ENCODE data around the gene LCLAT1.

LCLAT1 gene

DNA sequence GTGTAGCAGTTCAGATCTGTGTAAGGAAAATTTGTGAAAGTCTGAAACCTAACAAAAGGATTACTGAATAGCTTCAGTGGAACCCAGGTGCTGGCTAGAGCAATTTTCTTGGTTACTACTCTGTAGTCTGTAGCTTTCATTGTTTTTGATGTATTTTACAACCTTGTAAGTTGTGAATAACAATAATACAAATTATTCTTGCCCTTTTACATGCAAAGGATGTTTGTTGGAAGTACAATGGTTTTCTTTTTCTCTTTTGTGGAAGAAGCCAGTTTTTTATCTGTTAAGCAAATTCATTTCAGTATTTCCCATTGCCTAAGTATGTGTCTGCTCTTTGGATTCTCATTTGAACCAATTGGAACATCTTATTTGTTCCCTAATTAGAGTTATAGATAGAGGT lies 10.2 kb downstream of the LCLAT1 start:
- TF ChIP-seq, protein P1, sequence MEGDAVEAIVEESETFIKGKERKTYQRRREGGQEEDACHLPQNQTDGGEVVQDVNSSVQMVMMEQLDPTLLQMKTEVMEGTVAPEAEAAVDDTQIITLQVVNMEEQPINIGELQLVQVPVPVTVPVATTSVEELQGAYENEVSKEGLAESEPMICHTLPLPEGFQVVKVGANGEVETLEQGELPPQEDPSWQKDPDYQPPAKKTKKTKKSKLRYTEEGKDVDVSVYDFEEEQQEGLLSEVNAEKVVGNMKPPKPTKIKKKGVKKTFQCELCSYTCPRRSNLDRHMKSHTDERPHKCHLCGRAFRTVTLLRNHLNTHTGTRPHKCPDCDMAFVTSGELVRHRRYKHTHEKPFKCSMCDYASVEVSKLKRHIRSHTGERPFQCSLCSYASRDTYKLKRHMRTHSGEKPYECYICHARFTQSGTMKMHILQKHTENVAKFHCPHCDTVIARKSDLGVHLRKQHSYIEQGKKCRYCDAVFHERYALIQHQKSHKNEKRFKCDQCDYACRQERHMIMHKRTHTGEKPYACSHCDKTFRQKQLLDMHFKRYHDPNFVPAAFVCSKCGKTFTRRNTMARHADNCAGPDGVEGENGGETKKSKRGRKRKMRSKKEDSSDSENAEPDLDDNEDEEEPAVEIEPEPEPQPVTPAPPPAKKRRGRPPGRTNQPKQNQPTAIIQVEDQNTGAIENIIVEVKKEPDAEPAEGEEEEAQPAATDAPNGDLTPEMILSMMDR (IDR thresholded peaks at IDR 0.05; ENCODE audit: extremely low read depth, insufficient read depth, missing control alignments) = no peak
- no peak for DNase-seq (ENCODE audit: low spot score)
- in situ Hi-C loops (cut with MboI; ENCODE audit: low pct_unique_long_range_greater_than_20kb, low sequenced_read_pairs, unreplicated experiment) = no loop called here

- TF ChIP-seq, protein P1 (IDR thresholded peaks at IDR 0.05; ENCODE audit: extremely low read depth, insufficient read depth, missing control alignments) = no peak
These were observed 12.1 kb downstream of the LCLAT1 start for GRCh38 chr2:30459140-30459539.

DNA sequence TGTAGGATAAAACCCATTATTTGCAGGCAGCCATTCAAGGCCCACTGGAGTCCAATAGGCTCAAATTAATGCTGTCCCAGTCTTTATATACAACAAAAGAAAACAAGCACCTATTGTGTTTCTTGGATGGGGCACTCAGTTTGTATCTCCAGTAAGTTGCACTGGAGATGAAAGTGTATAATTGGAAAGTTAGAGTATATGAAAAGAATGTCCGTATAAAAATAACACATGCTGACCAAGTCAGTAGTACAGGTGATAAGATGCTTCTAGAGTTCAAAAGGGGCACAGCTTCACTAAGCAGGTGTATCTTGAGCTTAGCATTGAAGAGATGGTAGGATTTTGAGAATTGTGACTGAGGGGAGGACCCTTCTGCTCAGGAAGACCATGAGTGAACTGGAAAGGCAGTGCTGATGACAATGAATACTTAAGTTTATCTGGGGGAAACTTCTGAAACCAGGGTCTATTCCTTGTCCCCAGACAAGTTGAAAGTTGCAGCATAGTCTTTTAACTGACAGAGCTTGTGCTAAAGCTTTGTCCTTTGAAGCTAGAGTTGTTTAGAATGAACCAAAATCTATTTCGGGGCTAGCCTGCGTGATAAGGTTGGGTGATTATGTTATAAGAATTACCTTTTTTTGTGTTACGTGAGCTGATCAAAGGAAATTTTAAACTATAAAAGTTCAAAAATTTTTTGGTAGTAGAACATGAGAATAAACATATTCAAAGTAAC lies 15.2 kb downstream of the LCLAT1 start:
- TF ChIP-seq, protein P1 (IDR thresholded peaks at IDR 0.05; ENCODE audit: extremely low read depth, insufficient read depth, missing control alignments) = no peak
- no peak for DNase-seq (ENCODE audit: low spot score)
- in situ Hi-C loops (cut with MboI; ENCODE audit: low pct_unique_long_range_greater_than_20kb, low sequenced_read_pairs, unreplicated experiment) = no loop called here

More at GRCh38 chr2:30459140-30459539, 12.1 kb downstream of the LCLAT1 start:
- in situ Hi-C loops (cut with MboI; ENCODE audit: low pct_unique_long_range_greater_than_20kb, low sequenced_read_pairs, unreplicated experiment) = no loop called here
- no peak for DNase-seq (ENCODE audit: low spot score)

- TF ChIP-seq, protein P1 (IDR thresholded peaks at IDR 0.05; ENCODE audit: extremely low read depth, insufficient read depth, missing control alignments) = no peak
- no peak for DNase-seq (ENCODE audit: low spot score)
- in situ Hi-C loops (cut with MboI; ENCODE audit: low pct_unique_long_range_greater_than_20kb, low sequenced_read_pairs, unreplicated experiment) = no loop called here
These were observed 16.5 kb downstream of the LCLAT1 start for GRCh38 chr2:30463535-30463934.

- in situ Hi-C loops (cut with MboI; ENCODE audit: low pct_unique_long_range_greater_than_20kb, low sequenced_read_pairs, unreplicated experiment) = no loop called here
- TF ChIP-seq, protein P1 (IDR thresholded peaks at IDR 0.05; ENCODE audit: extremely low read depth, insufficient read depth, missing control alignments) = no peak
- DNase-seq (ENCODE audit: low spot score) = no peak
These were observed 17.6 kb downstream of the LCLAT1 start for GRCh38 chr2:30464544-30465170.

DNA sequence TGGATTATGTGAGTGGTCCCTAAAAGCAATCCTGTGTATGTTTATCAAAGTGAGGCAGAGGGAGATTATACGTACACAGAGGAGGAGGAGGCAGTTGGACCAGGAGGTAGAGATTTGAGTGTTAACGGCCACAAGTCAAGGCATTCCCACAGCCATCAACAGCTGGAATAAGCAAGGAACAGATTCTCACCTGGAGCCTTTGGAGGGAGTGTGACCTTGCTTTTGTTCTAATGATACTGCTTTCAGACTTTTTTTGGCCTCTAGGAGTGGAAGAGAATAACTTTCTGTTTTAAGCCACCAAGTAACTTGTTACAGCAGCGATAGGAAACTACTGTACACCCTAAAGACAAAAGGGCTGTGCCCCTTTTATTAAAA lies 18.1 kb downstream of the LCLAT1 start:
- TF ChIP-seq, protein P1 (IDR thresholded peaks at IDR 0.05; ENCODE audit: extremely low read depth, insufficient read depth, missing control alignments) = no peak
- in situ Hi-C loops (cut with MboI; ENCODE audit: low pct_unique_long_range_greater_than_20kb, low sequenced_read_pairs, unreplicated experiment) = no loop called here
- DNase-seq (ENCODE audit: low spot score) = no peak

Measured in GM13977 (cell line).